ENCODE results near the gene PKP4. TPM values are rescaled to one million over a fixed set of nuclear protein-coding genes. Genes with fewer than 3 reads are reported as not detected.

PKP4 gene
- polyA plus RNA-seq, 1 experiment: 24.9 TPM

DNA sequence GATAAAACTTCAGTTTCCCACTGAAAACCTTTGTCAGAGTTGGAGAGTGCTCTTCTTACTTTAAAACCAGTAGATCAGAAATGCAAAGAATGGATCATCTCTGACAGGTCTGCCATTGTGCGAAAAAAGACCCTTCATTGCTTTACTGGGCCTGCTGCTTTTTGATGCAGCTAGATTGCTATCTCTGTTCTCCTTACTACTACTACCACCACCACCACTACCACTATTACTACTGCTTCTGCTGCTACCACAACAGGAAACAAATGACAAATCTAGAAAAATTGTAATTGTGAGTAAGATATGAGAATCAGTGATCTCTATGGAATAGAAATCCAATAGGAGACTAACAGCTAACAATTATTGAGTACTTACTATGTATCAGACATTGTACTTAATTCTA lies 85.8 kb downstream of the PKP4 start:
- DNase-seq (ENCODE audit: low read depth, low spot score): no peak
- ChIA-PET CTCF (interaction anchor here (0.5 to 0.7 kb wide), 2 partner anchors 33 to 363 kb away, joined by 4 read pairs; no protein-coding TSS in a partner anchor), POLR2A (no interaction called here)
- Histone ChIP-seq H3K9me3 (ENCODE audit: control insufficient read depth, insufficient read depth, low read length) (no peaks in the 10 kb centered on the region), H3K4me3 (ENCODE audit: low read depth, low read length) (no peak overlapping the region), H3K27me3 (ENCODE audit: control insufficient read depth, insufficient read depth, low read length) (no peaks in the 10 kb centered on the region), H3K27ac (ENCODE audit: low read depth, low read length) (no peak overlapping the region)
- TF ChIP-seq, protein P1, sequence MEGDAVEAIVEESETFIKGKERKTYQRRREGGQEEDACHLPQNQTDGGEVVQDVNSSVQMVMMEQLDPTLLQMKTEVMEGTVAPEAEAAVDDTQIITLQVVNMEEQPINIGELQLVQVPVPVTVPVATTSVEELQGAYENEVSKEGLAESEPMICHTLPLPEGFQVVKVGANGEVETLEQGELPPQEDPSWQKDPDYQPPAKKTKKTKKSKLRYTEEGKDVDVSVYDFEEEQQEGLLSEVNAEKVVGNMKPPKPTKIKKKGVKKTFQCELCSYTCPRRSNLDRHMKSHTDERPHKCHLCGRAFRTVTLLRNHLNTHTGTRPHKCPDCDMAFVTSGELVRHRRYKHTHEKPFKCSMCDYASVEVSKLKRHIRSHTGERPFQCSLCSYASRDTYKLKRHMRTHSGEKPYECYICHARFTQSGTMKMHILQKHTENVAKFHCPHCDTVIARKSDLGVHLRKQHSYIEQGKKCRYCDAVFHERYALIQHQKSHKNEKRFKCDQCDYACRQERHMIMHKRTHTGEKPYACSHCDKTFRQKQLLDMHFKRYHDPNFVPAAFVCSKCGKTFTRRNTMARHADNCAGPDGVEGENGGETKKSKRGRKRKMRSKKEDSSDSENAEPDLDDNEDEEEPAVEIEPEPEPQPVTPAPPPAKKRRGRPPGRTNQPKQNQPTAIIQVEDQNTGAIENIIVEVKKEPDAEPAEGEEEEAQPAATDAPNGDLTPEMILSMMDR (IDR thresholded peaks at IDR 0.05; ENCODE audit: low read depth, low read length): no peak

DNA sequence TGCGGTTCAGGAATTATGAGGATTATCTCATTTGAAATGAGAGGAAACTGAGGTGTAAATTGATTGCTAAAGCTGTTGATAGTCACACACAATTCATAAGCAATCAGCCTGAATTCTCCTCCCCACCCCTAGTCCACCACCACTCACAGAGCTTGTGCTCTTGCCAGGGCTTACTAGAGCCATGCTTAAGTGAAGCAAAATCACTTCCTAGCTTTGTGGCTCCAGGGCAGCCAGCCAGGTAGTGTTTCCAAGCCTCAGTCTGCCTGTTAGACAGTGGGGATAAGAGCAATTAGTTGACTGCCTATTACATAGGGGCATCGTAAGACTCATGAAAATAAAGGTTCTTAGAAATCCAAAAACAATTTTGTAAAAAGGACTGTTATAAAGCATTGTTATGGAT lies 87.2 kb downstream of the PKP4 start:
- H3K9me3 ChIP-seq (ENCODE audit: control insufficient read depth, insufficient read depth, low read length): no peaks in the 10 kb centered on the region
- POLR2A ChIA-PET: no interaction called here
- no peak for DNase-seq (ENCODE audit: low read depth, low spot score)
- H3K27ac ChIP-seq (ENCODE audit: low read depth, low read length): no peak overlapping the region
- H3K27me3 ChIP-seq (ENCODE audit: control insufficient read depth, insufficient read depth, low read length): no peaks in the 10 kb centered on the region
- TF ChIP-seq, protein P1 (IDR thresholded peaks at IDR 0.05; ENCODE audit: low read depth, low read length): no peak
- H3K4me3 ChIP-seq (ENCODE audit: low read depth, low read length): no peak overlapping the region
- CTCF ChIA-PET: no interaction called here

DNA sequence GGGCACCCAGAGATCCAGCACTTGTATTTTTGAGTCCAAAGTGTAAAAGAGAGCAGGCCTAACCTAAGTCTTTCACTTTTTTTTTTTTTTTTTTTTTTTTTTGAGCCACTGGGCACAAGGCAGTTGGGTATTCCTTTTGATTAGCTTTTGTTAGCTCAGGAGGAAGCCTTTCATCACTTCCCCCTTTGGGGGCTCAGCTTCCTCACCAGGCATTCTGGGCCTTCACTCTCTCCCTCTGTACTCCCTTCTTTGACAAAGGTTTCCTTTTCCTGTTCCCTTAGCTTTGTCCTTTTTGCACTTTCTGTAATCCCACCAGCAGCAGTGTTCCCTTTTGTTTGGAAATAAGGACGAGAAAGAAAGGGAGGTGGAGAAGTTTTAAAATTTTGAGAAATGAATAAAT lies 88.2 kb downstream of the PKP4 start:
- Histone ChIP-seq H3K9me3 (ENCODE audit: control insufficient read depth, insufficient read depth, low read length) (no peaks in the 10 kb centered on the region), H3K27me3 (ENCODE audit: control insufficient read depth, insufficient read depth, low read length) (no peaks in the 10 kb centered on the region), H3K4me3 (ENCODE audit: low read depth, low read length) (no peak overlapping the region), H3K27ac (ENCODE audit: low read depth, low read length) (no peak overlapping the region)
- TF ChIP-seq, protein P1 (IDR thresholded peaks at IDR 0.05; ENCODE audit: low read depth, low read length): no peak
- CTCF ChIA-PET: interaction anchor here (0.7 kb wide), 1 partner anchor 677 kb away, joined by 4 read pairs; no protein-coding TSS in a partner anchor
- POLR2A ChIA-PET: no interaction called here
- no peak for DNase-seq (ENCODE audit: low read depth, low spot score)

DNA sequence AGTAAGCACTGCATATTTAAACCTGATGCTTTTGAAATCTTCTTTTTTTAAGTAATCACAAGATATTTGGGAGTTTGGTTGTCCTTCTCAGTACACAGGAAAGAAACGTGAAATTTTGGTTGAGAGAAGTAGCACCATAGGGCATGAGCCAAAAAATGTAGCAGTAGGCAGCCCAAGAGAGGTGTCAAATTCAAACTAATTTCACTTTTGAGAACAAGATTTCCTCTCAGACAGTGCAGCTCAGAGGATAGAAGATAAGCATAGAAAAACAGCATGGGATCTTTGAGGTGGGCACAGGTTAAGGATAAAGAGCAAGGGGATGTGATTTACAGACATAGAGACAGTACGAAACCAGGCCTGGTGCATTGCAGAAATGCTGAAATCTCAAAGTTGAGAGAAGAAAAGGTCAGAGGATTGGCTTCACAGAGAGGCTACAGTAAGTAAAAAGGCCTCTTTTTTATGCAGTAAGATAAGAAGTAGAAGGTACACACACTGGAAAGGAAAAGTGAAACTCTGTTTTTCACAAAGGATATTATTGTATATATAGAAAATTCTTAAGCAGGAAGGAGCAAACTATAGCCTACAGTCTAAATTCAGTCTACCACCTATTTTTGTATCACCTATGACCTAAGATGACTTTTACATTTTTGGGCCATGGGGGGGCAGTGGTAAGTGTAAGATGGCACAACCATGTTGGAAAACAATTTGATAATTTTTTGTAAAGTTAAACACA lies 89.8 kb downstream of the PKP4 start:
- CTCF ChIA-PET: no interaction called here
- no peaks in the 10 kb centered on the region for H3K9me3 ChIP-seq (ENCODE audit: control insufficient read depth, insufficient read depth, low read length)
- no peaks in the 10 kb centered on the region for H3K27me3 ChIP-seq (ENCODE audit: control insufficient read depth, insufficient read depth, low read length)
- DNase-seq (ENCODE audit: low read depth, low spot score): no peak
- POLR2A ChIA-PET: no interaction called here
- TF ChIP-seq, protein P1 (IDR thresholded peaks at IDR 0.05; ENCODE audit: low read depth, low read length): no peak
- no peak overlapping the region for H3K4me3 ChIP-seq (ENCODE audit: low read depth, low read length)
- no peak overlapping the region for H3K27ac ChIP-seq (ENCODE audit: low read depth, low read length)

DNA sequence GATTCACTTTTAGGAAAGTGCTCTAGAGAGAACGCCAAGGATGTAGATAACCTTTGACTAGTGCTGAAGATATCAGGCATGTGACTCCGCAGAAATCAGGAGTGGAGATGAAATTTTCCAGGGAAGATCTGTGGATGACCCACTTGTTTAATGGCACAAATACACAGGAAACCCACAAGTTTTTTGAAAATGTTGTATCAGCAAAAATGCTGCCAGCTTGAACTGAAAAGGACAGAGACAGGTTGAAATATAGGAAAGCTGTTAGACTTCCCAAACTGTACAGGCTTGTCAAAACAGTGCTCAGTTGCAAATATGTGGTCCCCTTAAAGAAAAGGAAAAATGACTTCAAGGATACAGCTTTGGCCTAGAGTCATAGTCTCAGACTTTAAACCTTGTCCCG lies 96.5 kb downstream of the PKP4 start:
- TF ChIP-seq, protein P1 (IDR thresholded peaks at IDR 0.05; ENCODE audit: low read depth, low read length): no peak
- Histone ChIP-seq H3K27me3 (ENCODE audit: control insufficient read depth, insufficient read depth, low read length) (no peaks in the 10 kb centered on the region), H3K4me3 (ENCODE audit: low read depth, low read length) (no peak overlapping the region), H3K9me3 (ENCODE audit: control insufficient read depth, insufficient read depth, low read length) (no peaks in the 10 kb centered on the region), H3K27ac (ENCODE audit: low read depth, low read length) (no peak overlapping the region)
- ChIA-PET CTCF (no interaction called here), POLR2A (no interaction called here)
- DNase-seq (ENCODE audit: low read depth, low spot score): no peak

Measured in AG04450 (cell line).